CD4-positive, alpha-beta T cell treated with Interleukin-6 at 100 ng/mL for 8 hours (primary cell): ENCODE results near the gene BCL2L11.

Experiments
- DNase-seq: peaks from one replicate; pipeline ENCODE4 v3.0.0-alpha.2; 2020; ENCODE audit warnings: mixed read lengths, low spot score

BCL2L11 gene

DNA sequence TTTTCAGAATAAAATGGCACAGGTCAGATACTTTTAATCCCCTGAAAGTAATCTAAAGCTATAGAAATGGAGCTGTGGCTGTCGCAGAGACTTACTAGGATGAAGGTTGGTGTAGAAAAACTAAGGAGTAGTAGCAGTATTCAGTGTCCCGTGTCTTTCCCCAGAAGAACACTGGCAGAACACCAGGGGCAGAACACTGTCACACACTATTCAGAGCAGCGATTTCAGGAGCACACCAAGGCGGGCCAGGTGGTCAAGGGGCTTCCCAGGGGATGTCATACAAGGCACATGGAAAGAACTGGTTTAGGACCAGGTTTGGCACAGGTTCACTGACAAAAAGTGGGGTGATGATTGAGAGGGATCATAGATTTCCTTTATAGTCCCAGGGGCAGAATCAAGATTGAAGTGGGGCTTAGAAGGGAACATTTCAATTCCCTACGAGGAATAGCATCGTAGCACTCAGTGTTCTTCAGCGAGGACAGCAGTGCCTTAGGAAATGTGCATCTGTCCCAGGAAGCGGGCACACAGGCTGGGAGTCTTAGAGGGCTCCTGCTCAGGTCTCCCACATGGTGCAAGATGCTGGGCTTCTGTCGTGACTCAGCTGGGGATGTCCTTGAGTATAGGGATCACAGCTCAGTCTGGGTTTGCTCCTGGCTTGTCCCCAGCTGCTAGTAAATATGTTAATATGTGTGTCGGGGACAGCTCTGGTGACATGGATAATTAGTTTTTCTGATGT is 22.6 kb downstream of the BCL2L11 start:
- no peak for DNase-seq

DNA sequence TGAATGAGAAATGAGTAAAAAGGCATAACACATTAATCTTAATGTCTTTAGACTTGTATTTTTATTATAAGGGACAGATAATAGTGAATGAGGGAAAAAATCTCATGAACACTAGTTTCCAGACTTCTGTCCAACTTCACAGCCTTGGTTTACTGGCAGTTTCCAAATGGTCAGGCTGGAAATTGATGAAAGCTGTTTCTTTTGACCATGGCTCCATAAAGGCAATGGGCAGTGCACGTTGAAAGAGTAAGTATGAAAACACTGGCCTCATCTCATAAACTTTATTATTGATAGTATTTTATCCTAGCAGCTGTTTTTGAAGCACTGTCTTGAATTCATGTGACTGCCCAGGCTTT is 23.1 kb downstream of the BCL2L11 start:
- no peak for DNase-seq

DNA sequence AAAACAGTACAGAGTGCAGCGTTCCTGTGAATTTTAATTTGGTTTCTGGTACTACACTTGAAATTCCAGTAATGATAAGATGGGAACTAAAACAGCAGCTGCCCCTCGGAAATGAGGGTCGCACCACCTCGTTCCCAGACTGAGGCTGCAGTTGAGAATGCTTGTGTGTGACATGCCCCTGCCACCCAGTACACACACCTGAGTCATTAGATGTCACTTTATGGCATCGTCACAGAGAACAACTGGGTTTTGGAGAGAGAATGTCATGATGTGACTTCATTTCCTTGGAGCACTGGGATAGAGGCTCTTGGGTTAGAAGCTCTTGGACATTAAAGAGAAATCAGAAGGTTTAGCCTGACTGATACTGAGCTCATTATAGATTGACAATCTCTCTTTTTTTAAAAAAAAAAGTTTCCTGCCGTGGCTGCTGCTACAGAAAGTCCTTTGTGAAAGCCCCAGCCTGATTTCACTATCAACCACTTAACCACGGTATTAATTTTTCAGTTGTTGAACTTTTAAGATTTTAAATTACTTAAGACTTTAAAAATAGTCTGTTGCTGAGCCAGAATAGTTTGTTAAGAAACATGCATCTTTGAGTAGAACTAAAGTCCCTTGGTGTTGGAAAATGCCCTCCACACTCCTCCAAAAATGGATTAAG is 24.5 kb downstream of the BCL2L11 start:
- no peak for DNase-seq

DNA sequence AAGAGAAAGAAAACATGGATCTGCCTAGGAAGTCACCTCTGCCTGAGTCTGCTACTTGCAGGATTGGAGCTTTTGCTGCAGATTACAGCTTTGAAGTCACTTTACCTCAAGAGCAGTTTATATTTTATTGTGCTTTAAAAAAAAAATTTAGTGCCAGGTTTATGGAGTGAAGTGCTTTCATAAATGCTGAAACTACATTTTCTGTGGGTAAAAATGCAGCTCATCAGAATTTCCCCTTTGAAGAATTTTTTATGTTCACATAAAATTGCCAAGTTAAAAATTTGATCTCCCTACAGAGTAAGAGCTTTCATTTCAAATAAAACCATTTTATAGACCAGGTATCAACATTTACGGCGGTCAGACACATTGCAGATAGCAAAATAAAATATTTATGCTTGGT is 25.2 kb downstream of the BCL2L11 start:
- no peak for DNase-seq

DNA sequence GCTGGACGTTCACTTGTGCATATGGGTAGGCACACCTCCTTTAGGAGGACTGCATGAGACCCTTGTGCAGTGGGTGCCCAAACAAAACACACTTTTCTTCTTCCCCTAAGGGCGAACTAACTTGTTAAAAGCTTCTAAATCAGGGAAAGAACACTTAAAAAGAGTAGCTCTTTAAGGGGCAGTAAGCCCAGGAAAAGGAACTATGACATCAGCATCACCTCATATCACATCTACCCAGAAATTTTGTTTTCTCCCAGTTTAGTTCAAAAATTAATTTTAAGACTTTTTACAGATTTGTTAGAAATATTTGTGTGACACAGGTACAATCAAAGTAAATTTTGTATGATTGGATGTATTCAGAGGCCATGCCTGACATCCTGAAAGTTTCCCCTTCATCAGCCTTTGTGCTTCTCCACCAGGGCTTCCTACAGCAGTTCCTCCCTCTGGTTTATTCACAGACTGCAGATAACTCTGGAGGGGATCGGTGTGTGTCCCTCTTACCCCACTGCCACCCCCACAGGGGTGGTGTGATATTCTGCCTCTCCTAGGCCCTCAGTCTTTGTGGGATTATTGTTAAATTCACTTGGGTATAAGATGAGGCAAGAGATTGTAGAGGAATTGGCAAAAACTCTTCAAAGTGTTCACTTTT is 27.6 kb downstream of the BCL2L11 start:
- no peak for DNase-seq

DNA sequence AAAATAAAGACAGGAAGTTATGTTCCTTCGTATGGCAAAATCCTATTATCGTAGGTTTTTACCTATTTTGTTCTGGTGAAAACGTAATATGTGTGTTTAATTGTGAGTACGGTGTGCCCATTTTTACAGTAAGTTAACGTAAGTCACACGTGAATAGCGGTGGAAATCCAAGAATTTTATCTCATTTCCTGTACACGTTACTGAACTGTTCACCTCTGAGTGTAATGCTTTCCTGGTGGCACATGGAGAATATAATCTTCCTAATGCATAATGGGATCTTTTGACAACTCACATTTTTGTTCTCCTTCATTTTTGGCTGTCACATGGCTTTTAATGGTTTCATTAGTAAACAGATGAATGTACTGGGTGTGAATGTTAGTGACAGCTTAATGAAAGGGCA is 28.2 kb downstream of the BCL2L11 start:
- no peak for DNase-seq

DNA sequence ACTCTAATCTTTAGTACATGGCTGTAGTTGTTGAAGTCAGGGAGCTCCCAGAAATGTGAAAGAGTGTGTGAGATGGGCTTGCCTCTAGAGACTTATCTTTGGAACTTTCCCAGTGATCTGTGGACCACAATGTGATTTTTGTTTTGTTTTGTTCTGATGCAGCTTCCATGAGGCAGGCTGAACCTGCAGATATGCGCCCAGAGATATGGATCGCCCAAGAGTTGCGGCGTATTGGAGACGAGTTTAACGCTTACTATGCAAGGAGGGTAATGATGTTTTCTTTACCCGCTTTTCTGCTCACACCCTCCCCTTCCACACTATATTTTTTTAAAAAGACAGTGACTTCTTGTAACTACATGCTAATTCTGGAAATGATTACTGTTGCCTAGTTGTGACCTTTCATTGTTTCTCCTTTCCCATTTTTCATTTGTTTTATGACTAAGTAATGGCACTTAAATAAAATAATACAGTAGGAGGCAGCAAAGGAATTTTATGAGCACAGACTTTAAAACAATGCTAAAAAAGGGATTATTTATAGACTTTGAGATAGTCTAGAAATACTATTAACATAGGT is 29.3 kb downstream of the BCL2L11 start:
- DNase-seq, result no peak

DNA sequence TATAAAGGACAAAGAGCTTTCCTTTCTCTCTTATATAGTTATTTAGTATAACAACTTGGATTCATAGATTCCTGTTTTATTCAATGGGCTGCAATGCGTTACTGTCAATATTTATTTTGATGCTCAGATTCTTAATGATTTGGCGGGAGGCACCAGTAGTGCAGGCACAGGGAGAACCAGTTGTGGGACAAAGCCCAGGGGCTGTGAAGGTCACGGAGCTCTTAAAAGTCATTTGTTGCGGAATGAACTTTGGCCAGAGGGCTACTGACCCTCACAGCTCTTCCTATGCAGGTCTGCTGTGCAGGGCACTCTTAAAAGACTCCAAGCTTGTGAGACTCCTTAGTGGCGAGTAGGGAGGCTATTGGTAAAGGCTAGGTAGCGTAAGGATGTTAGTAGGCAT is 34.0 kb downstream of the BCL2L11 start:
- no peak for DNase-seq

DNA sequence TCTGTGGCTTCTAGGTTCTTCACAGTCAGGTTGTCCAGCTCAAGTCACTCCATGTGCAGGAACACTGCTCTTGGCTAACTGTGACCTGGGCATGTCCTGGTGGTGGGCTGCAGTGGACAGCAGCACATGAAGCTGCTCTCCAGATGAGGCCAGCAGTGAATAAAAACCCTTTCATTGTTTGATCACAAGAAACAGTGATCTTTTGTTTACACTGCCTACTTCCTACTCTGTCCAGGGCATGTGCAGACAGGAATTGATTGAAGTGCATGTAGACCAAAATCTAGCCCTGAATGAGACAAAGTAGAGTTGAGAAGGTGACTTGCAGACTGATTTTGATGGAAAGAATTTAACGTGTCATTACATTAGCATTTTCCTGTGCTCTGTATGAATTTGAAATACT is 34.9 kb downstream of the BCL2L11 start:
- no peak for DNase-seq

DNA sequence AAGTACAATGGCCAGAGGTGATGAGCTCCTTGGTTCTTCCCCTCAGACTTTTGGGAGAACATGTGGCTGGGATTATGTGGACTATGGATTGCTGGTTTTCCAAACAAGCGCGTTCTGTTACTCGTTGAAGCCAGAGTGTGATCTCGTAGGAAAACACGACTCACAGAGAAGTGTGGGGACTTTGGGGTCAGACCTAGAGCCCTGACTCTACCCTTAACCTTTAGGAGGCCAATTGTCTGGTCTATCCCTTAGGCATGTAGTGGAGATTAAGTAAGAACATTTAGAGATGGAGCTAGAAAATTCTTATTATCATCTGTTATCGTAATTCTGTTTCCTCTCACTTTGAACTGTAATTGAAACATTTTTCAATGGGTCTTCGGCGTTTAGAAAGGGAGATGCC is 35.8 kb downstream of the BCL2L11 start:
- no peak for DNase-seq

DNA sequence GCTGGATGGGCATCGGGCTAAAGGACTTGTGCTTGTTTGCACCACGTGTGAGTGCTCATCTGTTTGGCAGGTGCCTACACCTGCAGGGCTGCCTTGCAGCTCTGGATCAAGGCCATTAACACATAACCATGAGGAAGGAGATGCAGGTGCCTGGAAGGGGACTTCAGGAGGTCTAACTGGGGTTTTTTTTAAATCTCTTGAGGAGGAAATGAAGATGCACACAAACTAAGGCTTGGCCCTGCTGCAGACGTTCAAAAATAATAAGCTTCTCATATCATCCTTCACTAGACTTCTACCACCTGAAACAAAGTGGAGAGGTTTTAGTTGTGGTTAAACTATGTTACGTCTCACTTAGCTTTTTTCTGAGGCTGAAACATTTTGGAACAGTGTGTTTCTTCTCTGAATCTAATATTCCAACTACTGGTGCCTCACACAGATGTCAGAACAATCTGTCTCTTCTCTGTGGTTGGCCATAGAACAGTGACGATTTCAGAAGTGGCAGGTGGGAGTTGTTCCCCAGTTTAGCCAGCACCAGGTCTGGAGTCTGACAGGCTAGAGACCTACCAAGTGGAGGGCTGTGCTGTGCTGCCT is 36.5 kb downstream of the BCL2L11 start:
- DNase-seq, result no peak

DNA sequence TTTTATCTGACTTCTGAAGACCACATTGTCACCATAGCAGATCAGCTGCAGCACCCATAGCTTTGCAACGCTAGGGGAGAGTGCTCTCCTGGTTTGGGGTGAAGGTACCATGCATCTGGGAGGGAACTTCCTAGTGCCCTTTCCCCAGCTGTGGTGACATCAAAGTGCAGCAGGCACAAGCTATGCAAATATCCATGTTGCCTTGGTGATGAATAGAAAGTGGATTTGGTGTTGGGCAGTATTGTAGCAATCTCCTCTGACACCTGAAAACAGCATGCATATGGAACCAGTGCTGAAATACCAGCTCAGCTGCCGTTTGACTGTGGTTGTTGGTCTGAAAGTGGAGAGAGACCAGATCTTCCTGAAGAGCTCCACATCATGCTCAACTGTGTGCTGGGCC is 37.1 kb downstream of the BCL2L11 start:
- DNase-seq, result no peak

DNA sequence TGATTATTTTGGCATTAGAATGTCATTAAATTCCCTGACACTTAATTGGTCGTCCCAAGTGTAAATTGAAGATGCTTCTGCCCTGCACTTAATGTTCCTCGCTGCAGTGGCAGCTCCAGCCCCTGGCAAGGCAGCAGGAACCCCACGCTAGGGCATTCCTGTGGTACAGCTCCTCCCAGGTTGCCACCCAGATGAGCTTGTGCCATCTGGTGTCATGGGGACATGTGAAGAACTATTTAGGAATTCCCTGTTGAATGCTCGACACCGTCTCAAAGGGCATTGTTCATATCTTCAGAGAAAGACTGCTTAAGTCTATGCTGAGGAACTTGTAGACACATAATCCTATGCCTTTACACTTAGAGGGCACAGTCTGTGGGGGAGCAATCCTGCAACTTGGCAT is 38.9 kb downstream of the BCL2L11 start:
- DNase-seq, result no peak

DNA sequence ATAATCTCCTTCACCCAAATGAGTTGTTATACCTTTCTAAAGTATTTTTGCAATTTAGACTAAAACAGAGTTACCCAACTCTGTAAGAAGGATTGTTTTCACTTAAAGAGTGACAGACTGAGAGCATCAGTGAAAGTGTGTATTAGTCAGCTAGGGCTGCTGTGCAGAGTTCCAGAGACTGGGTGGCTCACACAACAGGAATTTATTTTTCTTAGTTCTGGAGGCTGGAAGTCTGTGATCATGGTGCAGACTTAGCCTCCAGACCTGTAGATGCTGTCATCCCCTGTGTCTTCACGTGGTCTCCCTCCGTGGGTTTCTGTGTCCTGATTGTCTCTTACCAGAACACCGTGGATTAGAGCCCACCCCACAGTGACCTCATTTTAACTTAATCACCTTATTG is 40.0 kb downstream of the BCL2L11 start:
- DNase-seq, result no peak

DNA sequence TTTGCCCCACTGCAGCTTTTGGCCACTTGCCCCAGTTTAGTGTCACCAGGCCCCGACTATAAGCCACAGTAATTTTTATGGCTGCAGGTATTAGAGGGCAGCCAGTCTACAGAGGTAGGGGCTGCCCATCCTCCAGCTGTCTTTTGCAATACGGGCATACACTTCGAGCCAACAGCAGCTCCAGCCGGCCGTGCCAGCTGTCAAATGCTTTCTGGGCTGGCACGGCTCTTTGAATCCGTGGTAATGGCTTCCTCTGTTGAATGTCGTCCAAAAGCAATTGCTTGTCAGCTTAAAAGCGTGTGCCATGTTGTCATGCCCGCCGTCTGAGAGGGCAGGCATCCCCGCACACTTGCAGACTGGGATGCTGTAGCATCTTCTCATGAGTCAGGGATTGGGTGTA is 41.3 kb downstream of the BCL2L11 start:
- DNase-seq, result no peak

DNA sequence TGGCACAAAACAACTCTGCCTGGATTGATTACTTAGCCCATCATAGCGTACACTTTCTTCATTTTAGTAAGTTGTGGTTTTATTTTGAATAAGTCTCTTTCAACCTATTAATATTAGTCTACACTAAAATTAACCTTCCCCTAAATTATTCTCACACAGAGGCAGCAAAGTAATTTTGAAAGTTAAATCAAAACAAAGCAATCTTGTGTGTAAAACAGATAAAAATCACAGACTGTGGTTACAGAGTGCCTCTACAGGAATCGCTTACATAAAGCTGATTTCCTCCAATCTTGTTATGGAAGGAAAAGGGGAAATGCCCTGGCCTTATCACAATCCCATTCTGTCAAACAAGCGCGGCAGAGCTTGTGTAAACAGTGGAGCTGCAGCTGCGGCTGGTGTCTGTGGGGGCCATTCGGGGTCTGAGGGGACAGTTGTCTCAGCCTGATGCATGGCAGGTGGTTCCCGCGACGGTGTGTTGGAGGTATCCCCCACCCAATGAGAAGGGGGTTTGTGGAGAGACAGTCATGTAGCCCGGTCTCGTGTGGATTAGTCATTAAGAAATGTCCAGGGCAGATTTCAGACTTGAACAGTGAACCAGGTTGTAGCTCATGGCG is 42.1 kb downstream of the BCL2L11 start:
- DNase-seq, result no peak

DNA sequence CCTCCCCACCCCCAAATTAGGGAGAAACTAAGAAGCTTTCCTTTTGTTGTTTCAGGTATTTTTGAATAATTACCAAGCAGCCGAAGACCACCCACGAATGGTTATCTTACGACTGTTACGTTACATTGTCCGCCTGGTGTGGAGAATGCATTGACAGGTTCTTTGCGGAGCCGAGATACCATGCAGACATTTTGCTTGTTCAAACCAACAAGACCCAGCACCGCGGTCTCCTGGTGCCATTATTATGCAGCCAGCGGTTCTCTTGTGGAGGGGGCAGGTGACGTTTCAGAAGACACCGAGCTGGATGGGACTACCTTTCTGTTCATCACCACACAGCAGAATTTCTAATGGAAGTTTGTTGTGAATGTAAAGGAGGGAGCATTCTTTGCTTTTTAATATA is 43.4 kb downstream of the BCL2L11 start:
- DNase-seq, result no peak

DNA sequence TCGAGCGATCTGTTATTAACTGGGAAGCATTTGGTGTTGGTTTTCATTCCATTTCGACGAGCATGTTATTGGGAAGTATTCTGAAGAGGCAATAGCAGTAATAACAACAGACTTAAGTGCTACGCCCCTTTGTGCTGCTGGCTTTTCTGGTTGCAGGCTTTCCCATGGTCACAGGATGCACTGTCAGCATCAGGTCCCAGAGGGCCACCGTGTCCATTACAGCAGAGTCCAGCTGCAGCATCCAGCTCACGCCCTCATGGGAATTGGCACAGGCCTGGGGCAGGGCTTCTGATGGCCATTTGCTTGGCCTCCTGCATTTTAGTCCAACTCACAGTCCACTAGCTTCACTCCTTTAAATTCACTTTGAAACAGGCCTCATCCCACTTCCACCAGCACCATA is 44.4 kb downstream of the BCL2L11 start:
- no peak for DNase-seq

DNA sequence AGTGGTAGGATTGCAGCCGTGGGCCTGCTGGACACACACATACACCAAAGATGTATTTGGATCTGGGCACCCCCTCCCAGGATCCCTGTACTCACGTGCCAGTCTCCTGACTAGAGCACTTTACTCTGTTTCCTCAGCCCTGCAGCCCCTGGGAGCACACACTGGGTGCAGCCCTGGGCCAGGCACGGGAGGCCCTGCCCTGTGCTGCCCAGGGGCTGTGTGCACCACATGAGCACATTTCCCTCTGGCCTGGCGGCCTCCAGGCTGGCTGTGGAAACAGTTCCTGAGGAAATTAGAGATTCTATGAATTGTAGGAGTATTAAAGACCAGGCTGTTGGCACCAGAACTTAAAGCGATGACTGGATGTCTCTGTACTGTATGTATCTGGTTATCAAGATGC is 45.4 kb downstream of the BCL2L11 start:
- DNase-seq, result no peak

DNA sequence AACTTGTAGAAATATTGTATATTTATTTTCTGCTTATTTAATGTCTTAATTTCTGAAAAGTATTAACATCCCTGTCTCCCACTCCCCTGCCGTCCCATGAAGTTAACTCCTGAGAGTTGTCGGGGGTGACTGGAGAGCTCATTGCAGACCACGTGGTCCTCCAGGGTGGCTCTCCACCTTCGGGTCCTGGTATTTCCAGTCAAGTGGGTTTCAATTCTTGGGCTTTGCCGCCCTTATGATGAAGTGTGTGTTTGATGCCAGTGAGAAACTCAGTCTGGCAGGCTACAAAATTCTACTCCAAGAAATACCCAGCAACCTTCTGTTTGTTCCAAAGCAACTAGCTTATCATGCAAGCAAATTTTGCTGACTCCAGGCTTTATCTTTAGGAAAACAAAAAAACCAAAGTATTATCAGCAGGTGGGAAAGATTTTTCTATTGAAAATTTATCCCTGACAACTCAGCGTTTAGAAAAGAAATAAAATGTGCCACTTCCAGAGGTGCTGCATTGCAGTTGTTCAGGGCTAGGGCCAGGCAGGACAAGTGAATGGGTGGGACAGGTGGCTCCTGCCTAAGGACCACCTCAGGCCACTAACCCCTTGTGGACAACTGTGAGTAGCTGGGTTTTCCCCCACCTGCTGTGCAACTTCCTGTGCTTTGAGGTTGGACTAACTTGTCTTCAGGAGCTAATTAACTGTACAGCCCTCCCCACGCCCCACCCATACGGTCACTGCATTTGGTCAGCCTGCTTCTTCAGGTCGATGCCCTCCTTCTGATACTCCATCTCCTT is 46.6 kb downstream of the BCL2L11 start:
- no peak for DNase-seq

DNA sequence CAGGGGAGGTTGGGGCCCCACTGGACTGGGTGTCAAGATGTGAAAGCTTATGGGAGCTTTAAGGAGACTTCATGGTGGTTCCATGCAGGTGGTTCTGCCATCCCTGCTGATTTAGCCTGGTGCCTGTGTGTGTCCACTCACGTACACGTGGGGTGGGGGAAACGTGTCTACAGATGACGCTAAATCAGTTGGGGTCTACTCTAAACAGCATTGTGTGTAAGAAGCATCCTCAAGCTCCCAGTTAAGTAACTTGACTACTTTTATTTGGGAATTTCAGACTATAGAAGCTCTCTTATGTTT is 47.1 kb downstream of the BCL2L11 start:
- DNase-seq, result no peak
